NB4 (cell line): ENCODE measurements around the gene GPHA2.

Source experiments
- MYC ChIP-seq: IDR thresholded peaks from 2 replicates; pipeline ENCODE4 v1.6.1; 2011; ENCODE audit warnings: low read depth, low read length
- TF ChIP-seq, protein P1 (sequence below): IDR thresholded peaks from one replicate; pipeline ENCODE4 v1.5.1; 2012; ENCODE audit warnings: low read depth, low read length

DNA sequence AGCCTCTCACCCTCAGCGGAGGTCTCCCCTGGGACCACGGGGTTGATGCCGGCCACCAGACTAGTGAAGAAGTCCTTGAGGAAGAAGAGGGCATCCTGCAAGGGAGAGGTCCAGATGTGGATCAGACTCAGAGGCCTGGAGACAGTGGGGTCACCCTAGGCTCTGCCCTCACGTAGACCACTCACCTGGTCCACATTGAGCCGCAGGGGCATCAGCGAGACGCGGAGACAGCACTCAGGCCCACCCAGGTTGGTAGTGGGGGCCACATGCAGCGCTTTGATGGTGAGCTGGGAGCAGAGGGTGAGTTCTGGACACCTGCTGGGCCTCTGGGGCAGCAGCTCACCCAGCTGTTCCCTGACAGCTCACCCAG is 37.6 kb downstream of the GPHA2 start:
- TF ChIP-seq, protein P1, sequence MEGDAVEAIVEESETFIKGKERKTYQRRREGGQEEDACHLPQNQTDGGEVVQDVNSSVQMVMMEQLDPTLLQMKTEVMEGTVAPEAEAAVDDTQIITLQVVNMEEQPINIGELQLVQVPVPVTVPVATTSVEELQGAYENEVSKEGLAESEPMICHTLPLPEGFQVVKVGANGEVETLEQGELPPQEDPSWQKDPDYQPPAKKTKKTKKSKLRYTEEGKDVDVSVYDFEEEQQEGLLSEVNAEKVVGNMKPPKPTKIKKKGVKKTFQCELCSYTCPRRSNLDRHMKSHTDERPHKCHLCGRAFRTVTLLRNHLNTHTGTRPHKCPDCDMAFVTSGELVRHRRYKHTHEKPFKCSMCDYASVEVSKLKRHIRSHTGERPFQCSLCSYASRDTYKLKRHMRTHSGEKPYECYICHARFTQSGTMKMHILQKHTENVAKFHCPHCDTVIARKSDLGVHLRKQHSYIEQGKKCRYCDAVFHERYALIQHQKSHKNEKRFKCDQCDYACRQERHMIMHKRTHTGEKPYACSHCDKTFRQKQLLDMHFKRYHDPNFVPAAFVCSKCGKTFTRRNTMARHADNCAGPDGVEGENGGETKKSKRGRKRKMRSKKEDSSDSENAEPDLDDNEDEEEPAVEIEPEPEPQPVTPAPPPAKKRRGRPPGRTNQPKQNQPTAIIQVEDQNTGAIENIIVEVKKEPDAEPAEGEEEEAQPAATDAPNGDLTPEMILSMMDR = no peak
- TF ChIP-seq MYC = no peak
